Activated T-helper 2 cell treated with anti-CD3 and anti-CD28 coated beads, Interferon-gamma antibody, Interleukin-2, Interleukin-4, amounts not matched to agents 10 μg/mL and 5 μg/mL and 100 μg/mL, durations not matched to agents 14 hours and 24 hours and 36 hours (primary cell): ENCODE results near the gene VPS16. TPM values are rescaled to one million over a fixed set of nuclear protein-coding genes. Genes with fewer than 3 reads are reported as not detected.
A peak's percentile ranks its signal among the peaks of the same experiment; 100 is the strongest.
"Not testable (repeated sequence)": the region's sequence is repeated elsewhere in the genome, so short reads cannot be mapped to it uniquely, and the experiment has no call there.

Source experiments
- DNase-seq: peaks from one replicate; pipeline ENCODE4 v3.0.0; 2021; ENCODE audit warnings: low spot score
- H3K27ac Mint-ChIP-seq: one replicate; pipeline ENCODE4 v1.8.0; 2021; ENCODE audit warnings: mixed read lengths
- H3K27me3 Mint-ChIP-seq: one replicate; pipeline ENCODE4 v1.8.0; 2021; ENCODE audit warnings: low read depth, mixed read lengths
- H3K36me3 Mint-ChIP-seq: one replicate; pipeline ENCODE4 v1.8.0; 2021; ENCODE audit warnings: low read depth, mixed read lengths
- H3K4me1 Mint-ChIP-seq: one replicate; pipeline ENCODE4 v1.8.0; 2021; ENCODE audit warnings: low read depth, mixed read lengths
- H3K4me3 Mint-ChIP-seq: one replicate; pipeline ENCODE4 v1.8.0; 2021; ENCODE audit warnings: low read depth, mild to moderate bottlenecking, moderate library complexity, mixed read lengths
- H3K9me3 Mint-ChIP-seq: one replicate; pipeline ENCODE4 v1.8.0; 2021; ENCODE audit warnings: mixed read lengths
- intact Hi-C: fragments of 100-400 bp; cut with micrococcal nuclease; formaldehyde crosslinking; loops from one replicate; pipeline ENCODE4 v1.15.1; 2023
- total RNA-seq: library from RNA; stranded (reverse); gene quantifications from 2 replicates; pipeline ENCODE4 v1.2.3, GENCODE V29; 2022

Gene VPS16
- total RNA-seq, 1 donor from 2014 or later: 50.1 TPM

GRCh38 chr20:2800521-2801285, 39.8 kb upstream of the VPS16 start, which contains the start of gene CPXM1:
TSS of gene CPXM1 (minus strand) at chr20:2800627. CDS start at chr20:2800572, 55 bp downstream.
- Mint-ChIP-seq H3K27ac (peak within 1 kb of the TSS; percentile 24), H3K27me3 (peaks cover 48% of the 10 kb centered on the region), H3K4me3 (peak within 1 kb of the TSS; percentile 79), H3K9me3 (no peaks in the 10 kb centered on the region), H3K4me1 (peaks cover 17% of the 10 kb centered on the region), H3K36me3 (no peaks in the 10 kb centered on the region)
- intact Hi-C loops: loop anchor here (5.0 kb wide), 1 partner anchor 48 kb away; no protein-coding TSS in a partner anchor
- DNase-seq: no peak

- Mint-ChIP-seq H3K27me3 (peaks cover 53% of the 10 kb centered on the region), H3K4me3 (peak overlapping the region; percentile 71), H3K9me3 (no peaks in the 10 kb centered on the region), H3K27ac (no peak overlapping the region), H3K36me3 (no peaks in the 10 kb centered on the region), H3K4me1 (peaks cover 17% of the 10 kb centered on the region)
- DNase-seq: no peak
- intact Hi-C loops: loop anchor here (5.0 kb wide), 1 partner anchor 49 kb away; no protein-coding TSS in a partner anchor
These were observed 39.2 kb upstream of the VPS16 start for GRCh38 chr20:2801286-2801728.

GRCh38 chr20:2804041-2804828, 36.3 kb upstream of the VPS16 start:
- no peaks in the 10 kb centered on the region for H3K9me3 Mint-ChIP-seq
- peaks cover 64% of the 10 kb centered on the region for H3K27me3 Mint-ChIP-seq
- intact Hi-C loops: loop anchor here (5.0 kb wide), 1 partner anchor 52 kb away; no protein-coding TSS in a partner anchor
- H3K4me3 Mint-ChIP-seq: no peak overlapping the region
- DNase-seq: no peak
- H3K27ac Mint-ChIP-seq: no peak overlapping the region
- H3K4me1 Mint-ChIP-seq: peaks cover 17% of the 10 kb centered on the region
- no peaks in the 10 kb centered on the region for H3K36me3 Mint-ChIP-seq

- Mint-ChIP-seq H3K4me3 (no peak overlapping the region), H3K27me3 (peaks cover 56% of the 10 kb centered on the region), H3K36me3 (no peaks in the 10 kb centered on the region), H3K9me3 (no peaks in the 10 kb centered on the region), H3K27ac (no peak overlapping the region), H3K4me1 (peaks cover 10% of the 10 kb centered on the region)
- no peak for DNase-seq
- intact Hi-C loops: loop anchor here (5.0 kb wide), 1 partner anchor 53 kb away; no protein-coding TSS in a partner anchor
These were observed 35.5 kb upstream of the VPS16 start for GRCh38 chr20:2804852-2805688.

GRCh38 chr20:2805689-2806350, 34.7 kb upstream of the VPS16 start:
- H3K27ac Mint-ChIP-seq: no peak overlapping the region
- H3K9me3 Mint-ChIP-seq: no peaks in the 10 kb centered on the region
- no peak overlapping the region for H3K4me3 Mint-ChIP-seq
- no peak for DNase-seq
- intact Hi-C loops: no loop called here
- H3K27me3 Mint-ChIP-seq: peaks cover 58% of the 10 kb centered on the region
- H3K4me1 Mint-ChIP-seq: peaks cover 7% of the 10 kb centered on the region
- H3K36me3 Mint-ChIP-seq: no peaks in the 10 kb centered on the region

GRCh38 chr20:2806351-2806701, 34.2 kb upstream of the VPS16 start:
- peaks cover 58% of the 10 kb centered on the region for H3K27me3 Mint-ChIP-seq
- peaks cover 3% of the 10 kb centered on the region for H3K4me1 Mint-ChIP-seq
- H3K4me3 Mint-ChIP-seq: no peak overlapping the region
- intact Hi-C loops: no loop called here
- no peaks in the 10 kb centered on the region for H3K36me3 Mint-ChIP-seq
- H3K27ac Mint-ChIP-seq: no peak overlapping the region
- no peak for DNase-seq
- H3K9me3 Mint-ChIP-seq: no peaks in the 10 kb centered on the region

- H3K9me3 Mint-ChIP-seq: peaks cover 2% of the 10 kb centered on the region
- DNase-seq: no peak
- peaks cover 61% of the 10 kb centered on the region for H3K27me3 Mint-ChIP-seq
- no peaks in the 10 kb centered on the region for H3K36me3 Mint-ChIP-seq
- no peak overlapping the region for H3K4me3 Mint-ChIP-seq
- intact Hi-C loops: no loop called here
- H3K4me1 Mint-ChIP-seq: no peaks in the 10 kb centered on the region
- no peak overlapping the region for H3K27ac Mint-ChIP-seq
These were observed 33.5 kb upstream of the VPS16 start for GRCh38 chr20:2807019-2807418.

- DNase-seq, H3K36me3 Mint-ChIP-seq, H3K4me1 Mint-ChIP-seq, H3K4me3 Mint-ChIP-seq, H3K27ac Mint-ChIP-seq, H3K9me3 Mint-ChIP-seq, intact Hi-C loops: not testable (repeated sequence)
- H3K27me3 Mint-ChIP-seq: peaks cover 61% of the 10 kb centered on the region
These were observed 32.6 kb upstream of the VPS16 start for GRCh38 chr20:2807929-2808328.

GRCh38 chr20:2809690-2810089, 30.9 kb upstream of the VPS16 start:
- H3K4me1 Mint-ChIP-seq: no peaks in the 10 kb centered on the region
- no peak overlapping the region for H3K4me3 Mint-ChIP-seq
- peaks cover 13% of the 10 kb centered on the region for H3K9me3 Mint-ChIP-seq
- intact Hi-C loops: no loop called here
- H3K27me3 Mint-ChIP-seq: peaks cover 65% of the 10 kb centered on the region
- H3K27ac Mint-ChIP-seq: no peak overlapping the region
- no peak for DNase-seq
- no peaks in the 10 kb centered on the region for H3K36me3 Mint-ChIP-seq

- Mint-ChIP-seq H3K27me3 (peaks cover 51% of the 10 kb centered on the region), H3K27ac (no peak overlapping the region), H3K36me3 (no peaks in the 10 kb centered on the region), H3K4me3 (no peak overlapping the region), H3K4me1 (no peaks in the 10 kb centered on the region), H3K9me3 (peaks cover 13% of the 10 kb centered on the region)
- intact Hi-C loops: no loop called here
- no peak for DNase-seq
These were observed 28.4 kb upstream of the VPS16 start for GRCh38 chr20:2812189-2812588.

GRCh38 chr20:2814076-2814475, 26.5 kb upstream of the VPS16 start:
- H3K27me3 Mint-ChIP-seq: peaks cover 57% of the 10 kb centered on the region

GRCh38 chr20:2814587-2815051, 25.9 kb upstream of the VPS16 start, which contains the start of gene C20orf141:
TSS of gene C20orf141 (plus strand) at chr20:2814987. CDS start at chr20:2815185, 198 bp downstream.
- H3K9me3 Mint-ChIP-seq: peaks cover 13% of the 10 kb centered on the region
- H3K27me3 Mint-ChIP-seq: peaks cover 58% of the 10 kb centered on the region
- DNase-seq: no peak
- no peak within 1 kb of the TSS for H3K27ac Mint-ChIP-seq
- H3K4me3 Mint-ChIP-seq: no peak within 1 kb of the TSS
- intact Hi-C loops: no loop called here
- peaks cover 2% of the 10 kb centered on the region for H3K4me1 Mint-ChIP-seq
- H3K36me3 Mint-ChIP-seq: no peaks in the 10 kb centered on the region

More at GRCh38 chr20:2814076-2814475, 26.5 kb upstream of the VPS16 start:
- Mint-ChIP-seq H3K4me1 (peaks cover 2% of the 10 kb centered on the region), H3K36me3 (no peaks in the 10 kb centered on the region), H3K27ac (no peak overlapping the region), H3K4me3 (no peak overlapping the region), H3K9me3 (peaks cover 13% of the 10 kb centered on the region)
- intact Hi-C loops: no loop called here
- no peak for DNase-seq
